Stimulated activated CD4-positive, alpha-beta T cell treated with anti-CD3 and anti-CD28 coated beads, Interleukin-2, amount 100 ng/mL, for 4 hours (primary cell): ENCODE results near the gene NCS1.
A peak's percentile ranks its signal among the peaks of the same experiment; 100 is the strongest.

Experiments used
- DNase-seq: peaks from one replicate; pipeline ENCODE4 v3.0.0-alpha.2; 2020; ENCODE audit warnings: low read depth

NCS1 gene

DNA sequence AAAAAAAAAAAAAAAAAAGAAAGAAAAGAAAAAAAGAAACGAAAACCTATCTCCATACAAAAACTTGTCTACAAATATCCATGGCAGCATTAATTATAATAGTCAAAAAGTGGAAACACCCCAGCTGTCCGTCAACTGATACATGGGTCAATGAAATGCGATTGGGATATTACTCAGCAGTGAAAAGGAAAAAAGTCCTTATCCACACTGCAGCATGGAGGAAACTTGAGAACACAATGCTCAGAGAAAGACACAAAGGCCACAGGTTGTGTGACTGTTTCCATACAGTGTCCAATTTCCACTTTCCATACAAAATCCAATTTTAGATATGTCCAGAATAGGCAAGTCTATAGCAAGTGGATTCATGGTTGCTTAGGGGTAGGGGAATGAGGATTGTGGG is 24.3 kb upstream of the NCS1 start:
- DNase-seq = no peak

DNA sequence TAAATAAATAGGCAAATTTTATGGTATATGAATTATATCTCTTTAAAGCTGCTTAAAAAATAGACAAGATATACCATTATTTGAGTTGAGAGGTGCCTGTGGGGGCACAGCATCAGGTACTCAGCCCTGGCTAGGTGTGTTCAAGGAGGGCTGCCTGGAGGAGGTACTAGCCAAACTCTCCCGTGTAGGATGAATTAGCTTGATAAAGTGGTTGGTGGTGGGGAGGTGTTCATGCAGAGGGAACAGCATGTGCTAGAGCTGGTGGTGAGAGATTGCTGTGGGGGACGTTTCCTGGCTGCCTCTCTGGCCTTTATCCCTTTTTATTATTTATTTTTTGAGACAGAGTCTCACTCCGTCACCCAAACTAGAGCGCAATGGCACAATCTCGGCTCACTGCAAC is 23.2 kb upstream of the NCS1 start:
- no peak for DNase-seq

- no peak for DNase-seq
These were observed 22.4 kb upstream of the NCS1 start for GRCh38 chr9:130149654-130150286.

- DNase-seq = no peak
These were observed 21.3 kb upstream of the NCS1 start for GRCh38 chr9:130150779-130151382.

- DNase-seq = no peak
These were observed 17.4 kb upstream of the NCS1 start for GRCh38 chr9:130154816-130155215.

DNA sequence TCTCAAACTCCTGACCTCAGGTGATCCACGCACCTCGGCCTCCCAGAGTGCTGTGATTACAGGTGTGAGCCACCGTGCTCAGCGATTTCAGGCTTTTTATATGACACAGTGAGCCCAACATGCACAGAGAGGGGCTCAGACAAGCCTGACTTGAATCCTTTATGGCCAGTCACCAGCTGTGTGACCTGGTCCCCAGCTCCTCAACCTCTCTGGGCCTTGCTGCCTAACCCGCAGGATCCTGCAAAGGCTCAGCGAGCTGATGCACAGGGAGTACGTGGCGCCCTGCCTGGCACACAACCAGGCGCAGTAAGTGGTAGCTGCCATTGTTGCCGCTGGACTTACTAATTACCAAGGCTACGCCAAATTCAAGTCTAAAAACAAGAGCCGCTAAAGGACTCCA is 16.6 kb upstream of the NCS1 start:
- DNase-seq = no peak

DNA sequence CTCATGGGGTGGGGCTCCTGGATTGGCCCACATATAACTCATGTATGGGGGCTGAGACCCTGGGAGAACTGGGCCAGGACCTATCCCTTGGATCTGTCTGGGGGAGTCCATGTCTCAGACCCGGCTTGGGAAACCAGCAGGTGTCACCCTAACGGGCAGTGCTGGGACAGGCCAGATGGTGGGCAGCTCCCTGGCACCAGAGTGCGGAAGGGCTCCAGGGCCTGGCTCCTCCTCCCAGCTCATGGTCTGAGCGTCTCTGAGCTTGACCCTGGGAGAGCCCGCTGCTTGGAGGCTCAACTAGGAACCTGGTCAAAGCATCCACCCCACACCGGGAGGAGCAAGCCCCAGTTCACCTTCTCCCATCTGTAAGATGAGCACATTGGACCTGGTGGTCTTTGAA is 15.5 kb upstream of the NCS1 start:
- DNase-seq = no peak

GRCh38 chr9:130157079-130157478 is 15.1 kb upstream of the NCS1 start:
- DNase-seq = no peak

- DNase-seq = no peak
These were observed 14.2 kb upstream of the NCS1 start for GRCh38 chr9:130158001-130158400.

- DNase-seq = no peak
These were observed 13.1 kb upstream of the NCS1 start for GRCh38 chr9:130159057-130159456.

- DNase-seq = no peak
These were observed 12.1 kb upstream of the NCS1 start for GRCh38 chr9:130159915-130160670.

GRCh38 chr9:130160862-130161470 is 11.2 kb upstream of the NCS1 start:
- no peak for DNase-seq

- no peak for DNase-seq
These were observed 6.6 kb upstream of the NCS1 start for GRCh38 chr9:130165579-130165978.

GRCh38 chr9:130166399-130166798 is 5.8 kb upstream of the NCS1 start:
- no peak for DNase-seq

DNA sequence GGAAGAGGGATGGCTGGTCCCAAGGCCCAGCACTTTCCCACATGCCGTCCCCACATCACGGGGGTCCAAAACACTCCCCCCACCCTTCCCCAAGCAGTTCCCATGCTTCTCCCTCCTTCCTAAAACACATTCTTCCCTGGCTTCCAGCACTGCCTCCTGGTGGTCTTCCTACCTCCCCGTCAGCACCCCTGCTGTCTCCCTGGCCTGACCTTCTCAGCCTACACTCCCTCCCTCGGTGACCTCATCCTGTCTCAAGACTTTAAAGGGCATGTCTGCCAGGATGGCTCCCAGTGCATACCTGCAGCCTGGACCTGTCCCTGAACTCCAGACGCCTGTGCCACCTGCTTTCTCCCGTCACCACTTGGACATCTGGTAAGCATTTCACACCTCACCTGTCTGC is 4.3 kb upstream of the NCS1 start:
- no peak for DNase-seq

GRCh38 chr9:130171226-130172148 is 717 bp upstream of the NCS1 start:
- no peak for DNase-seq

GRCh38 chr9:130172858-130173665 is 858 bp downstream of the NCS1 start:
- DNase-seq = peak; percentile 63

DNA sequence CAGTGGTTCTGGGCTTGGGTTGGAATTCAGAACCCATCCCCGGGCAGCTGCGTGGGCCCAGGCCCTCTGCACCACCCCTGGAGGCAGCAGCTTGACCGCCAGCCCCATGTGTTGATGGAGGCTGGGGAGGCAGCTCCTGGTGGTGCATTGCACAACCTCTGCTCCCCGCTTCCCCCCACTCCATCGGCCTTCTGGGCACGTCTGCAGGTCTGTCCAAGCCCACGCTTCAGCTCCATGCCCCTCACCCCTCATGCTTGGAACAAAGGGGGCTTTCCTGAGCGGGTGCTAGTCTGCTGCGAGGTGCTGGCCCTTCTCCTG is 1.4 kb downstream of the NCS1 start:
- DNase-seq = no peak

- DNase-seq = no peak
These were observed 1.8 kb downstream of the NCS1 start for GRCh38 chr9:130174025-130174424.

DNA sequence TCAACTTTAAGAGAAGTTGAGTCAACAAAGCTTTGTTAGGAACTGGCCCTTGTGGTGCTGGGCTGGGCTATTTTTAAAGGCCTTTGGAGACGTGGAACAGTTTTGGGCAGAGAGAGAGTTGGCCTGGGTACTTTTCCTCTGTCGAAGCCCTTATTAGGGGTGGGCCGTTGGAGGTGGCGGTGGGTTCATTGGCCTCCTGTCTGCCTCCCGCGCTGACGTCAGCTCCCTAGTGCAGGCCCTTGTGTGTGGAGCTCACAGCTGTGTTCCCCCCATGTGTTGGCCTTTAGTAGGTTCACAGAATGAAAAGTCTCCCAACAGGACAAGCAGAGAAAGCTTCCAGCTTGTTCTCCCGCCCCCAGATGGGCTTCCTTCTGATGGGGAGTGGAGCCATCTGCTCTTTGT is 2.7 kb downstream of the NCS1 start:
- no peak for DNase-seq

GRCh38 chr9:130175355-130175754 is 3.2 kb downstream of the NCS1 start:
- no peak for DNase-seq
